ENCODE data around the gene KLF8. TPM values are rescaled to one million over a fixed set of nuclear protein-coding genes. Genes with fewer than 3 reads are reported as not detected.

Gene KLF8
- total RNA-seq, 1 donor from 2014 or later, result 21.3 TPM

- intact Hi-C loops (cut with micrococcal nuclease), result no loop called here
Observed at GRCh38 chrX:56308726-56309125, 76.6 kb downstream of the KLF8 start.

- intact Hi-C loops (cut with micrococcal nuclease), result loop anchor here (10.0 kb wide), 1 partner anchor 55 kb away; no protein-coding TSS in a partner anchor
Observed at GRCh38 chrX:56309881-56310280, 77.7 kb downstream of the KLF8 start.

- intact Hi-C loops (cut with micrococcal nuclease), result loop anchor here (10.0 kb wide), 1 partner anchor 54 kb away; no protein-coding TSS in a partner anchor
Observed at GRCh38 chrX:56310581-56310980, 78.4 kb downstream of the KLF8 start.

- intact Hi-C loops (cut with micrococcal nuclease), result loop anchor here (10.0 kb wide), 1 partner anchor 51 kb away; no protein-coding TSS in a partner anchor
Observed at GRCh38 chrX:56313308-56313707, 81.2 kb downstream of the KLF8 start.

GRCh38 chrX:56314334-56314733, 82.2 kb downstream of the KLF8 start:
- intact Hi-C loops (cut with micrococcal nuclease), result loop anchor here (10.0 kb wide), 1 partner anchor 50 kb away; no protein-coding TSS in a partner anchor

GRCh38 chrX:56318076-56318475, 85.9 kb downstream of the KLF8 start:
- intact Hi-C loops (cut with micrococcal nuclease), result loop anchor here (10.0 kb wide), 1 partner anchor 47 kb away; no protein-coding TSS in a partner anchor

GRCh38 chrX:56319165-56319564, 87.0 kb downstream of the KLF8 start:
- intact Hi-C loops (cut with micrococcal nuclease), result loop anchor here (10.0 kb wide), 1 partner anchor 46 kb away; no protein-coding TSS in a partner anchor

Measured in T-helper 2 cell treated with Interferon-gamma antibody and Interleukin-4, amounts not matched to agents 100 ng/mL and 5 ng/mL, for 36 hours (primary cell).